ENCODE results near the gene AP4M1. TPM values are rescaled to one million over a fixed set of nuclear protein-coding genes. Genes with fewer than 3 reads are reported as not detected.

AP4M1 gene
- 10 to 100 TPM; 26.1 to 39.2 (median 29.8) TPM for polyA plus RNA-seq (ENCODE audit: insufficient read length in 4 of 4)

GRCh38 chr7:100101016-100101862 is at the start of gene AP4M1, which contains the start of gene MCM7:
Gene AP4M1 (plus strand): TSS chr7:100101643. CDS start chr7:100101715, 72 bp downstream.
Gene MCM7 (minus strand): TSS chr7:100101397. CDS start chr7:100101294, 103 bp downstream.
- DNase-seq (ENCODE audit: low read depth in 4 of 4, low spot score in 3 of 4): peak; percentile 91 to 97 (median 94)

- no peak for DNase-seq (ENCODE audit: low read depth in 4 of 4, low spot score in 3 of 4)
Measured at GRCh38 chr7:100053215-100053614, 48.2 kb upstream of the AP4M1 start.

GRCh38 chr7:100057006-100057405 is 44.4 kb upstream of the AP4M1 start:
- DNase-seq (ENCODE audit: low read depth in 4 of 4, low spot score in 3 of 4): no peak

- DNase-seq (ENCODE audit: low read depth in 4 of 4, low spot score in 3 of 4): no peak
Measured at GRCh38 chr7:100059251-100059739, 42.1 kb upstream of the AP4M1 start.

- no peak for DNase-seq (ENCODE audit: low read depth in 4 of 4, low spot score in 3 of 4)
Measured at GRCh38 chr7:100061518-100062193, 39.8 kb upstream of the AP4M1 start.

GRCh38 chr7:100063376-100063775 is 38.1 kb upstream of the AP4M1 start:
- DNase-seq (ENCODE audit: low read depth in 4 of 4, low spot score in 3 of 4): no peak

GRCh38 chr7:100064162-100064561 is 37.3 kb upstream of the AP4M1 start:
- DNase-seq (ENCODE audit: low read depth in 4 of 4, low spot score in 3 of 4): no peak

- no peak for DNase-seq (ENCODE audit: low read depth in 4 of 4, low spot score in 3 of 4)
Measured at GRCh38 chr7:100065452-100066186, 35.8 kb upstream of the AP4M1 start.

GRCh38 chr7:100066953-100067352 is 34.5 kb upstream of the AP4M1 start:
- no peak for DNase-seq (ENCODE audit: low read depth in 4 of 4, low spot score in 3 of 4)

GRCh38 chr7:100069991-100070390 is 31.5 kb upstream of the AP4M1 start:
- DNase-seq (ENCODE audit: low read depth in 4 of 4, low spot score in 3 of 4): no peak

- no peak for DNase-seq (ENCODE audit: low read depth in 4 of 4, low spot score in 3 of 4)
Measured at GRCh38 chr7:100071018-100071723, 30.3 kb upstream of the AP4M1 start.

- no peak for DNase-seq (ENCODE audit: low read depth in 4 of 4, low spot score in 3 of 4)
Measured at GRCh38 chr7:100072462-100072861, 29.0 kb upstream of the AP4M1 start.

GRCh38 chr7:100074841-100075240 is 26.6 kb upstream of the AP4M1 start:
- no peak for DNase-seq (ENCODE audit: low read depth in 4 of 4, low spot score in 3 of 4)

GRCh38 chr7:100075418-100075817 is 26.0 kb upstream of the AP4M1 start:
- DNase-seq (ENCODE audit: low read depth in 4 of 4, low spot score in 3 of 4): no peak

GRCh38 chr7:100077205-100077604 is 24.2 kb upstream of the AP4M1 start:
- no peak for DNase-seq (ENCODE audit: low read depth in 4 of 4, low spot score in 3 of 4)

GRCh38 chr7:100079024-100079560 is 22.4 kb upstream of the AP4M1 start:
- DNase-seq (ENCODE audit: low read depth in 4 of 4, low spot score in 3 of 4): no peak

- DNase-seq (ENCODE audit: low read depth in 4 of 4, low spot score in 3 of 4): no peak
Measured at GRCh38 chr7:100080907-100081534, 20.4 kb upstream of the AP4M1 start.

GRCh38 chr7:100081535-100082102 is 19.8 kb upstream of the AP4M1 start, which contains the start of gene ZNF3:
Gene ZNF3 (minus strand): TSS chr7:100081723. CDS start chr7:100077357, 4,366 bp downstream.
- peak; percentile 96 to 99 (median 98) for DNase-seq (ENCODE audit: low read depth in 4 of 4, low spot score in 3 of 4)

- DNase-seq (ENCODE audit: low read depth in 4 of 4, low spot score in 3 of 4): no peak
Measured at GRCh38 chr7:100082978-100083377, 18.5 kb upstream of the AP4M1 start.
